Activated T-helper 9 cell treated with anti-CD3 and anti-CD28 coated beads, Interleukin-2, amount 50 U/mL, for 16 hours (primary cell): Measurements from ENCODE around the gene OR2A2.
A peak's percentile ranks its signal among the peaks of the same experiment; 100 is the strongest.
"Not testable (repeated sequence)": the region's sequence is repeated elsewhere in the genome, so short reads cannot be mapped to it uniquely, and the experiment has no call there.

Source experiments
- DNase-seq: peaks from one replicate; pipeline ENCODE4 v3.0.0-alpha.2; 2020; ENCODE audit warnings: low read depth

Gene OR2A2, protein sequence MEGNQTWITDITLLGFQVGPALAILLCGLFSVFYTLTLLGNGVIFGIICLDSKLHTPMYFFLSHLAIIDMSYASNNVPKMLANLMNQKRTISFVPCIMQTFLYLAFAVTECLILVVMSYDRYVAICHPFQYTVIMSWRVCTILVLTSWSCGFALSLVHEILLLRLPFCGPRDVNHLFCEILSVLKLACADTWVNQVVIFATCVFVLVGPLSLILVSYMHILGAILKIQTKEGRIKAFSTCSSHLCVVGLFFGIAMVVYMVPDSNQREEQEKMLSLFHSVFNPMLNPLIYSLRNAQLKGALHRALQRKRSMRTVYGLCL

DNA sequence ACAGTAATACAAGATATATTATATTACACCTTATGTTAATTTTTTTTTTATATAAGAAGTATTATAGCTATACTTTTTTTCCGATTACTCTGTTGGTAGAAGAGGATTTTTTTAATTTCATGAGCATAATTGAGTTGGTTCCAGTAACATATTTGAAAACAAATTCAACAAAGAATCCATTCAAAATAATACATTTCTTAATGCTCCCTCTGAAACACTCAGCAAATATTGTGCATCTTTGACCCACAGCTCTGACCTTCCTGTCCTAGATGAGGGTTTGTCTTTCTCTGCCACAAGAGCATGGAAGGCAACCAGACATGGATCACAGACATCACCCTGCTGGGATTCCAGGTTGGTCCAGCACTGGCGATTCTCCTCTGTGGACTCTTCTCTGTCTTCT, at the start of gene OR2A2:
TSS of gene OR2A2 (plus strand) at position 301 of the 400 bp plus-strand sequence. CDS start at position 301, 0 bp downstream.
- no peak for DNase-seq

GRCh38 chr7:144063710-144064109, 45.7 kb upstream of the OR2A2 start:
- no peak for DNase-seq

GRCh38 chr7:144069511-144069910, 39.9 kb upstream of the OR2A2 start, which contains the start of gene OR2A25:
Gene OR2A25, plus strand, starts transcription at chr7:144069811. Its CDS starts 4,409 bp downstream, at chr7:144074220.
- DNase-seq: no peak

- no peak for DNase-seq
These were observed 39.4 kb upstream of the OR2A2 start for GRCh38 chr7:144069953-144070352.

DNA sequence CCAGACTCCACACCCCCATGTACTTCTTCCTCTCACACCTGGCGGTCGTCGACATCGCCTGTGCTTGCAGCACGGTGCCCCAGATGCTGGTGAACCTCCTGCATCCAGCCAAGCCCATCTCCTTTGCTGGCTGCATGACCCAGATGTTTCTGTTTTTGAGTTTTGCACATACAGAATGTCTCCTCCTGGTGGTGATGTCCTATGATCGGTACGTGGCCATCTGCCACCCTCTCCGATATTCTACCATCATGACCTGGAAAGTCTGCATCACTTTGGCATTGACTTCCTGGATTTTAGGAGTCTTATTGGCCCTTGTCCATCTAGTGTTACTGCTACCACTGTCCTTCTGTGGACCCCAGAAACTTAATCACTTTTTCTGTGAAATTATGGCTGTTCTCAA, 35.0 kb upstream of the OR2A2 start:
- no peak for DNase-seq

DNA sequence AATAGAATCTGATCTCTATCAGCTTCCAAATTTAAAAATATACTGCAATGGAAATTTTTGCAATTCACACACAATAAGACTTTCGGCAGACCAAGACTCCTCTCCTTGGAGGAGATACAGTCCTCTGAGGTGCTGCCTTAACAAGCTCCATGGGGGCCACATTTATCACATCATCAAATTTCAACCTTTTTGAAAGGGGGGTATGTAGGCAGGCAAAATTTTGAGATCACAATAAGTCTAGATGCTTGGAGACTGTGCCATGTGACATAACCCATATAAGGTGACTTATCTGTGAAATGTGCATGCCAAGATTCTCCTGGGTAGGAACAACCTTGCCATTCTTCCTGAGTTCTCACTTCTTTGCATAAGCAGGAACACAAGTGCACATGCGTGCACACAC, 23.4 kb upstream of the OR2A2 start, which contains the start of gene OR2A12:
TSS of gene OR2A12 (plus strand) at position 301 of the 400 bp plus-strand sequence. CDS start 8,830 bp downstream, outside the sequence.
- DNase-seq: no peak

DNA sequence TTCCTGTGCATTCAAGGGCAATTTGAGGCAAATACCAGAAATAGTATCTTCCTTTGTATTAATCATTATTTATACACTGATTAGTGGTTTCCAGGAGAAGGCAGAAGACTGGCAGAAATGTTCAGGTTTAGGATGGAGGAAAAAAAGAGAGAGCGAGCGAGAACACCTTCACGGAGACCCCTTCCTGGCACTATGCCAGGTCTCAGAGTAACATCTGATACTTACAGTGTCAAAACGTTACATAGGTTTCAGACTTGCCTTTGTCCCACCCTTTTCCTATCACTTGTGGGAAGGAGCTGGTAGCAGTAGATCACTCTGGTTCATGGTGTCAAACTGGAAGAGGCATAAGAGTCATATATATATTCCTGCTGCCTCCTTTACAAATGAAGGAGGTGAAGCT, 22.7 kb upstream of the OR2A2 start:
- DNase-seq: no peak

GRCh38 chr7:144087230-144087629, 22.2 kb upstream of the OR2A2 start:
- no peak for DNase-seq

- DNase-seq: no peak
These were observed 18.7 kb upstream of the OR2A2 start for GRCh38 chr7:144090667-144091066.

DNA sequence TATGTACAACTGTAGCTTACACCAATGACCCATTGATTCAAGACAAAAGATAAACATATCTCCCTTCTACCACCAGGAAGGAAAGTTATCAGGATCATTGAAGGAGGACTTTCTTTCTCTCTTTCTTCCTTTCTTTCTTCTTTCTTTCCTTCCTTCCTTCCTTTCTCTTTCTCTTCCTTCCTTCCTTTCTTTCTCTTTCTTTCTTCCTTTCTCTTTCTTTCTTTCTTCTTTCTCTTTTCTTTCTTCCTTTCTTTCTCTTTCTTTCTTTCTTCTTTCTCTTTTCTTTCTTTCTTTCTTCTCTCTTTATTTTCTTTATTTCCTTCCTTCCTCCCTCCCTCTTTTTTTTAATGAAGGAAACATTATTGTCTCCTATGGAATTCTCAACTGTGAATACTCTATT, 10.6 kb upstream of the OR2A2 start:
- no peak for DNase-seq

DNA sequence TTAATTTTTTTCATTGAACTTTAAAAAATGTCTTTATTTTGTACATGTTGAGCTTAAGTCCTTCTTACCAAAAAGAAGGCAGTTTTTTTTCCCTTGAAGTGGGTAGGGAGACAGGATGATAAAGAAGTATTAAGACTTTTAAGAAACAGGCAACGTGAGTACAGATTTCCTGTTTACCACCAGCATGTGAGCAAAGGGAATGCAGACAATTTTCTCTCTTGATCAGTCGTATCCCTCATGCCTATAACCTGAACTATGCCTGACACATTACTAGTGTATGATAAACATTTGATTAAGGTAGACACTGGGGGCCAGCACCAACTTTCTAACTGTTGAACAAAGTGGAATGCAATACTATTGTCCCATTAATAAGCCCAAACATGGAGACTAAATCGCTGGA, 8.8 kb upstream of the OR2A2 start:
- no peak for DNase-seq

DNA sequence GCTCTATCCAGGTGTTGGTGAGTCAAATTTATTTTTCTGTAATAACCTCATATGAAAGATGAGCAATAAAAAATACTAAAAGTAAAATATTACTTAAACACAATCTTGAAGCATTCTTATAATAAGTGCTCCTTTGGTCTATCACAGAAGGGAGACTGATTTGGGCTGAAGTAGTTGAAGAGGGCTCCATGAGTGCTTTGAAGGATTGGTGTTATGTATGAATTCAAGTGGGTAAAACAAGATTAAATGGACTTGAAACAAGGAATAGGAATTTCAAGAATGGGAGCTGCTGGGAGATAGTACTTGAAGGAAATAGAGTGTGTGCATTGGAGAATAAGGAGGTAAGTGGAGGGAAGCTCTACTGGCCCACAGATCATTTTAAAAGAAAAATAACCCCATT, 7.3 kb upstream of the OR2A2 start:
- no peak for DNase-seq

DNA sequence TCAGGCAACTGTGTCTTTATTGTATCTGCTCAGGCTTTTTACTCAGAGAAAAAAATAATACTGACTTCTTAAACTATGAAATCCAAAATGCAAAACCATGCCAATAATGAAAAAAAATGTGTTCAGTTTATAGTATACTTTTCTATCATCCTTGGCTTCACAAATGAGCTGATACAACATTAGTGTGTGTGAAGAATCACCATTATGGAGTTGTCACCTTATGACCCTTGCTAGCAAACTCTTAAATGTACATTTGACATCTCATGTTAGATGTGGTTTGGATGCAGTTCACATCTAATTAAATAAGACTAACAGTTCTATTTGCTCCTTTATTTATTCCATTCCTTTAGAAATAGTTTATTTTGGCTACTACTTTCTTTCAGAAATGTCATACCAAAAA, 4.2 kb upstream of the OR2A2 start:
- no peak for DNase-seq

DNA sequence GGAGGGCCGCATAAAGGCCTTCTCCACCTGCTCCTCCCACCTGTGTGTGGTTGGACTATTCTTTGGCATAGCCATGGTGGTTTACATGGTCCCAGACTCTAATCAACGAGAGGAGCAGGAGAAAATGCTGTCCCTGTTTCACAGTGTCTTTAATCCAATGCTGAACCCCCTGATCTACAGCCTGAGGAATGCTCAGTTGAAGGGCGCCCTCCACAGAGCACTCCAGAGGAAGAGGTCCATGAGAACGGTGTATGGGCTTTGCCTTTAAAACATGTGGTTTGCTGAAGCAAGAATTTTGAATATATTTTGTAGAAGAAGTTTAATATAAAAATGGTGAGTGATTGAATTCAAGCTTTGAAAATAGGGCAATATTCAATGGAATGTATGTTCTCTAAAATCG, 889 bp downstream of the OR2A2 start:
- DNase-seq: no peak

GRCh38 chr7:144113651-144114050, 4.3 kb downstream of the OR2A2 start:
- DNase-seq: no peak

DNA sequence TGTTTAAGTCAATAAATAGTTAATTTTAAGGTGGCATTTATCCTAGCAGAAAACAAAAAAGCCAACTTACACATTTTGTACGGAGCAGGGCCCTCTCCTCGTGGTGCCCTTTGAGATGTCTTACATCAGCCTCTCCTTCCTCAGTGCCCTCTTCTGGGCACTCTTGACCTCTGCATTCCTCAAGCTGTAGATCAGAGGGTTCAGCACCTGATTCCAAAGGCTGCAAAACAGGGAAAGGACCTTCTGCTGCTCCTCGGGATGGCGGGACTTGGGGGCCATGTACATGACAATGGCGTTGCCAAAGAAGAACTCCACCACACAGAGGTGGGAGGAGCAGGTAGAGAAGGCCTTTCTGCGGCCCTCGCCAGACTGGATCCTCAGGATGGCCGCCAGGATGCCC, 9.0 kb downstream of the OR2A2 start:
- DNase-seq: no peak

- DNase-seq: no peak
These were observed 13.5 kb downstream of the OR2A2 start, which contains the start of gene OR2A14 for GRCh38 chr7:144122876-144123275. Gene OR2A14, plus strand, starts transcription at chr7:144123176. Its CDS starts 5,937 bp downstream, at chr7:144129113.

- peak; percentile 75 for DNase-seq
These were observed 18.4 kb downstream of the OR2A2 start for GRCh38 chr7:144127714-144128334.

- DNase-seq: not testable (repeated sequence)
These were observed 20.2 kb downstream of the OR2A2 start for GRCh38 chr7:144129601-144130000.

DNA sequence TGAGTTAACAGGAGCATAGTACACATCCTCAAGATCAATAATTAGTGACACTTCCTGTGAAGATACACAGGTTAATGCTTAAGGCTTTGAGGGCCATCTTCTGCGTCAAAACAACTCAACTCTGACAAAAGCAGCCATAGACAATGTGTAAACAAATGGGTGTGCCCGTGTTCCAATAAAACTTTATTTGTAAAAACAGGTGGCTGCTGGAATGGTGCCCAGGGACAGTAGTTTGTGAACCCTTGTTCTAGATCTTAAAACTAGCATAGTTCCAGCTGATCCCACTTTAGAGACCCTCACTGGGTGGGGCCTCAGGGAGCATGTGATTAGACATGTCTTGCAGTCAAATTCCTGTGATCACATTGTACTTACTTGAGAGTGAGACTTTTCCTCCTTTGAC, 21.3 kb downstream of the OR2A2 start:
- DNase-seq: no peak

DNA sequence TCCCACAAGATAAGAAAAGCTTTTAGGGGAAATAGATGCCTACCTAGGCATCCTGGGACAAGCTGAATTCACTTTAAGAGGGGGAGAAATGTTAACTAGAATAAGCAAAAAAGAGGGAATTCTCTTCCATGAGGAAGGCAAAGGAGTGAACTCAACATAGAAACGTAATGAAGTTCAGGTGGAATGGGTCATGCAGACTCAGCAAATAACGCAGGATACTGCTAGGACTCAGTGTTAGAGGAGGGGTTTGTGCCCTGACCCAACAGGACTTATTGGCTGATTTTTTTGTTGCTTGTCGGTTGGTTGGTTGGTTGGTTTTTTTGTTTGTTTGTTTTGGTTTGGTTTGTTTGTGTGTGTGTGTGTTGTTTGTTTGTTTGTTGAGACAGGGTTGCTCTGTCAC, 22.9 kb downstream of the OR2A2 start:
- DNase-seq: no peak

DNA sequence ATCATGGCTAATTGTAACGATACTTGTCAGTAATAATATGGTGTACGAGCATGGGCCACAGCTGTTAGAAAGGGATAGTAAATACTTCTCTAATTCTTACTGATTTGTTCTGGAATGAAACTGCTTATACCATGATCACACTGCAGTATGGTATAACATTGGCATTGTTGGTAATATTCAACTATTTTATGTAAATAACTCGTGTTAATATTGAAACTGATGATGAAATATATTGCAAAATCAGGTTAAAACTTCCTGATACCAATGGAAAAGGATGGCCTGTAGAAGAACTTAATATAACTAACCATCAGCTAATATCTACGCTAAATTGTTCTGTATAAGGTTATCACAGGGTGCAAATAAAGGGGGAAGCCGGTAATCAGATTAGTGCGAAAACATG, 23.9 kb downstream of the OR2A2 start:
- DNase-seq: no peak

DNA sequence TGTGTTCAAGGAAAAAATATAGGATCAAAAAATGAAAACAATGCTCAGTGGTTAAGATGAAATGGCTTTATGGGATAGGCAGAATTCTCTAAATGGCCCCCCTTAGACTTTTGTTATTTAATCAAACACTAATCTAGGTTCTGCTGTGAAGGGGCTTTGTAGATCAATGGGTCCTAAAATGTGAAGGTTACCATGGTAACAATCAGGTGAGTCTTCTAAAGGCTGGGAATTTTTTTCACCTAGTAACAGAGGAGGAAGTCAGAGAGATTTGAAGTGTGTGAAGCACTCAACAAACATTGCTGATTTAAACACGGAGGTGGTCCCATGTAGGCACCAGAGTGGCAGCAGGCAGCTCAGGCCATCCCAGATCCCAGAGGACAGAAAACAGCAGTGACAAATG, 24.7 kb downstream of the OR2A2 start:
- no peak for DNase-seq

DNA sequence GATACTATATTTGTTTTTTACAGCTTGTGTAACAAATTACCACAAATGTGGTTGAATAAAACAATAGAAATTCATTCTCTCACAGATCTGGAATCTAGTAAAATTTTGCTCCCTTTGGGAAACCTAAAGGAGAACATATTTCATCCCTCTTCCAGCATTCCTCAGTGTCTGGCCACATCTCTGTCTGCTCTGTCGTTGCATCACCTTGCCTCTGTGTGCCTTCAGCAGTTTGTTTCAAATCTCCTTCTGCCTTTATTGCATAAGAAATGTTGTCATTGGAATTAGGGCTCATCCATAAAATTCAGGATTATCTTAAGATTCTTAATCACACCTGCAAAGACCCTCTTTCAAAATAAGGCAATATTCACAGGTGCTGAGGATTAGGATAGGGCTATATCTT, 28.1 kb downstream of the OR2A2 start:
- DNase-seq: no peak
